Type B pancreatic cell (in vitro differentiated cells): ENCODE measurements around the gene WDR64. TPM values are rescaled to one million over a fixed set of nuclear protein-coding genes. Genes with fewer than 3 reads are reported as not detected.

Source experiments
- DNase-seq: peaks from one replicate; pipeline ENCODE4 v3.0.0; 2021; ENCODE audit warnings: mixed read lengths; ENCODE audit not compliant: unreplicated experiment; ENCODE audit errors: extremely low spot score
- H3K27ac Mint-ChIP-seq: 2 replicates; pipeline ENCODE4 v1.8.0; 2021; ENCODE audit warnings: mild to moderate bottlenecking, mixed read lengths
- H3K27me3 Mint-ChIP-seq: 2 replicates; pipeline ENCODE4 v1.8.0; 2021; ENCODE audit warnings: mixed read lengths
- H3K36me3 Mint-ChIP-seq: 2 replicates; pipeline ENCODE4 v1.8.0; 2021; ENCODE audit warnings: mixed read lengths
- H3K4me1 Mint-ChIP-seq: one replicate; pipeline ENCODE4 v1.8.0; 2021; ENCODE audit warnings: mixed read lengths; ENCODE audit not compliant: unreplicated experiment
- H3K4me3 Mint-ChIP-seq: 2 replicates; pipeline ENCODE4 v1.8.0; 2021; ENCODE audit warnings: mild to moderate bottlenecking, mixed read lengths
- H3K9me3 Mint-ChIP-seq: 2 replicates; pipeline ENCODE4 v1.8.0; 2021; ENCODE audit warnings: mixed read lengths
- CTCF ChIP-seq: fragments of 200-600 bp; sonication (generic); conservative IDR thresholded peaks from 2 replicates; pipeline ENCODE4 v1.5.0; 2021; ENCODE audit warnings: antibody characterized with exemption, mild to moderate bottlenecking
- total RNA-seq: library from RNA; stranded (reverse); gene quantifications from 2 replicates; pipeline ENCODE4 v1.2.1, GENCODE V29; 2021; ENCODE audit warnings: low replicate concordance

The WDR64 gene
- total RNA-seq, 1 donor from 2014 or later: not detected

- Mint-ChIP-seq H3K27ac (no peak overlapping the region), H3K27me3 (peaks cover 5% of the 10 kb centered on the region), H3K36me3 (no peaks in the 10 kb centered on the region), H3K9me3 (no peaks in the 10 kb centered on the region), H3K4me1 (peaks cover 5% of the 10 kb centered on the region), H3K4me3 (no peak overlapping the region)
- TF ChIP-seq CTCF: no peak
- no peak for DNase-seq
Measured at GRCh38 chr1:241842565-241842964, 190.5 kb downstream of the WDR64 start.

GRCh38 chr1:241844593-241844992, 192.5 kb downstream of the WDR64 start:
- no peak for DNase-seq
- Mint-ChIP-seq H3K27ac (no peak overlapping the region), H3K4me1 (peaks cover 18% of the 10 kb centered on the region), H3K4me3 (no peak overlapping the region), H3K36me3 (no peaks in the 10 kb centered on the region), H3K9me3 (no peaks in the 10 kb centered on the region), H3K27me3 (peaks cover 5% of the 10 kb centered on the region)
- no peak for TF ChIP-seq CTCF

- peaks cover 18% of the 10 kb centered on the region for H3K4me1 Mint-ChIP-seq
- H3K9me3 Mint-ChIP-seq: no peaks in the 10 kb centered on the region
- peaks cover 3% of the 10 kb centered on the region for H3K36me3 Mint-ChIP-seq
- H3K27ac Mint-ChIP-seq: no peak overlapping the region
- no peak for TF ChIP-seq CTCF
- peak overlapping the region; percentile 99 for H3K4me3 Mint-ChIP-seq
- H3K27me3 Mint-ChIP-seq: peaks cover 5% of the 10 kb centered on the region
- DNase-seq: no peak
Measured at GRCh38 chr1:241846375-241846774, 194.3 kb downstream of the WDR64 start.

- peak overlapping the region; percentile 99 for H3K4me3 Mint-ChIP-seq
- H3K36me3 Mint-ChIP-seq: peaks cover 3% of the 10 kb centered on the region
- peaks cover 5% of the 10 kb centered on the region for H3K27me3 Mint-ChIP-seq
- no peak for TF ChIP-seq CTCF
- peaks cover 18% of the 10 kb centered on the region for H3K4me1 Mint-ChIP-seq
- H3K9me3 Mint-ChIP-seq: no peaks in the 10 kb centered on the region
- peak overlapping the region; percentile 99 for H3K27ac Mint-ChIP-seq
- no peak for DNase-seq
Measured at GRCh38 chr1:241846862-241847539, 194.9 kb downstream of the WDR64 start.

GRCh38 chr1:241847540-241847795, 195.4 kb downstream of the WDR64 start:
- TF ChIP-seq CTCF: no peak
- peaks cover 18% of the 10 kb centered on the region for H3K4me1 Mint-ChIP-seq
- peak overlapping the region; percentile 99 for H3K4me3 Mint-ChIP-seq
- H3K27me3 Mint-ChIP-seq: peaks cover 5% of the 10 kb centered on the region
- H3K36me3 Mint-ChIP-seq: peaks cover 3% of the 10 kb centered on the region
- DNase-seq: no peak
- H3K27ac Mint-ChIP-seq: peak overlapping the region; percentile 99
- H3K9me3 Mint-ChIP-seq: no peaks in the 10 kb centered on the region
